OCI-LY3 (cell line): ENCODE results near the gene AQP12A.

Experiments used
- H2AFZ ChIP-seq: fragments of 200-600, 300-600 bp; shearing (Covaris generic); 2 replicates; pipeline ENCODE4 v1.6.0; 2014; ENCODE audit warnings: antibody characterized with exemption, low read depth, low read length
- H3K27ac ChIP-seq: fragments of 200-600, 300-600 bp; sonication (generic); 2 replicates; pipeline ENCODE4 v1.5.1; 2014; ENCODE audit warnings: mild to moderate bottlenecking, low read length, moderate library complexity, mixed read lengths
- H3K27me3 ChIP-seq: fragments of 200-600, 300-600 bp; sonication (generic); 2 replicates; pipeline ENCODE4 v1.6.1; 2014; ENCODE audit warnings: low read depth, low read length, mixed read lengths
- H3K36me3 ChIP-seq: fragments of 200-600, 300-600 bp; sonication (generic); replicated peaks from 2 replicates; pipeline ENCODE3; 2014; ENCODE audit warnings: low read depth, low read length, mixed read lengths
- H3K4me1 ChIP-seq: fragments of 300-600, 200-600 bp; sonication (generic); 2 replicates; pipeline ENCODE4 v1.6.1; 2014; ENCODE audit warnings: low read length, mixed read lengths
- H3K4me2 ChIP-seq: fragments of 200-600, 300-600 bp; sonication (generic); 2 replicates; pipeline ENCODE4 v1.6.1; 2014; ENCODE audit warnings: low read length, mixed read lengths
- H3K4me3 ChIP-seq: fragments of 300-600, 200-600 bp; sonication (generic); 2 replicates; pipeline ENCODE4 v1.5.1; 2014; ENCODE audit warnings: antibody characterized with exemption, mild to moderate bottlenecking, low read length, moderate library complexity
- H3K79me2 ChIP-seq: fragments of 300-600, 200-600 bp; shearing (Covaris generic); 2 replicates; pipeline ENCODE4 v1.6.1; 2014; ENCODE audit warnings: mild to moderate bottlenecking, low read length, mixed read lengths
- H3K9ac ChIP-seq: fragments of 300-600, 200-600 bp; shearing (Covaris generic); 2 replicates; pipeline ENCODE4 v1.6.0; 2014; ENCODE audit warnings: mild to moderate bottlenecking, low read length, moderate library complexity
- H3K9me3 ChIP-seq: fragments of 200-600, 300-600 bp; shearing (Covaris generic); 2 replicates; pipeline ENCODE4 v1.6.1; 2014; ENCODE audit warnings: low read length, mixed read lengths; ENCODE audit not compliant: insufficient read depth
- H4K20me1 ChIP-seq: fragments of 200-600, 300-600 bp; sonication (generic); 2 replicates; pipeline ENCODE4 v1.6.1; 2016; ENCODE audit warnings: low read length, mixed read lengths; ENCODE audit not compliant: insufficient read depth
- CTCF ChIP-seq: fragments of 200-600, 300-600 bp; sonication (generic); IDR thresholded peaks from 2 replicates; pipeline ENCODE4 v1.5.1; 2014; ENCODE audit warnings: antibody characterized with exemption, low read length, low read depth
- EZH2phosphoT487 ChIP-seq: fragments of 200-600 bp; shearing (Covaris generic); IDR thresholded peaks from 2 replicates; pipeline ENCODE4 v1.6.1; 2018; ENCODE audit warnings: antibody characterized with exemption, mixed run types, low read depth

Gene AQP12A

GRCh38 chr2:240701736-240702639, 10.3 kb downstream of the AQP12A start:
- Histone ChIP-seq H3K9ac (no peak overlapping the region), H3K27ac (no peak overlapping the region), H3K4me2 (no peak overlapping the region), H3K36me3 (no peaks in the 10 kb centered on the region), H3K79me2 (no peaks in the 10 kb centered on the region), H3K4me1 (no peaks in the 10 kb centered on the region), H3K27me3 (no peaks in the 10 kb centered on the region), H3K9me3 (no peaks in the 10 kb centered on the region), H4K20me1 (no peaks in the 10 kb centered on the region), H3K4me3 (no peak overlapping the region), H2AFZ (no peak overlapping the region)
- TF ChIP-seq EZH2phosphoT487 (no peak), CTCF (no peak)

- Histone ChIP-seq H4K20me1 (no peaks in the 10 kb centered on the region), H3K36me3 (no peaks in the 10 kb centered on the region), H3K79me2 (no peaks in the 10 kb centered on the region), H3K27ac (no peak overlapping the region), H3K4me2 (no peak overlapping the region), H3K4me1 (no peaks in the 10 kb centered on the region), H3K4me3 (no peak overlapping the region), H3K27me3 (no peaks in the 10 kb centered on the region), H2AFZ (no peak overlapping the region), H3K9ac (no peak overlapping the region), H3K9me3 (no peaks in the 10 kb centered on the region)
- TF ChIP-seq CTCF (no peak), EZH2phosphoT487 (no peak)
Measured at GRCh38 chr2:240702640-240703011, 11.0 kb downstream of the AQP12A start.

- H3K9me3 ChIP-seq, result no peaks in the 10 kb centered on the region
- no peak overlapping the region for H3K4me3 ChIP-seq
Measured at GRCh38 chr2:240703417-240704341, 12.0 kb downstream of the AQP12A start.

More at GRCh38 chr2:240703417-240704341, 12.0 kb downstream of the AQP12A start:
- no peaks in the 10 kb centered on the region for H3K36me3 ChIP-seq
- no peaks in the 10 kb centered on the region for H3K79me2 ChIP-seq
- no peaks in the 10 kb centered on the region for H3K27me3 ChIP-seq
- no peak overlapping the region for H3K9ac ChIP-seq
- H3K27ac ChIP-seq, result no peak overlapping the region
- TF ChIP-seq CTCF, result no peak
- TF ChIP-seq EZH2phosphoT487, result no peak
- no peaks in the 10 kb centered on the region for H4K20me1 ChIP-seq
- H3K4me2 ChIP-seq, result no peak overlapping the region
- no peaks in the 10 kb centered on the region for H3K4me1 ChIP-seq
- H2AFZ ChIP-seq, result no peak overlapping the region
